T-helper 1 cell treated with Interleukin-12 subunit alpha and Interleukin-12 subunit beta and Interleukin-4 antibody, amounts not matched to agents 30 ng/mL and 1 ng/mL, for 36 hours (primary cell): ENCODE results near the gene CERCAM. TPM values are rescaled to one million over a fixed set of nuclear protein-coding genes. Genes with fewer than 3 reads are reported as not detected.
"Not testable (repeated sequence)": the region's sequence is repeated elsewhere in the genome, so short reads cannot be mapped to it uniquely, and the experiment has no call there.

Experiments
- intact Hi-C: fragments of 100-400 bp; cut with micrococcal nuclease; formaldehyde crosslinking; loops from one replicate; pipeline ENCODE4 v1.15.1; 2024
- total RNA-seq: library from RNA; stranded (reverse); gene quantifications from 2 replicates; pipeline ENCODE4 v1.2.3, GENCODE V29; 2022

The CERCAM gene
- total RNA-seq, 1 donor from 2014 or later: 0.88 TPM

- intact Hi-C loops: no loop called here
Measured at GRCh38 chr9:128416014-128416413, 4.6 kb upstream of the CERCAM start.

DNA sequence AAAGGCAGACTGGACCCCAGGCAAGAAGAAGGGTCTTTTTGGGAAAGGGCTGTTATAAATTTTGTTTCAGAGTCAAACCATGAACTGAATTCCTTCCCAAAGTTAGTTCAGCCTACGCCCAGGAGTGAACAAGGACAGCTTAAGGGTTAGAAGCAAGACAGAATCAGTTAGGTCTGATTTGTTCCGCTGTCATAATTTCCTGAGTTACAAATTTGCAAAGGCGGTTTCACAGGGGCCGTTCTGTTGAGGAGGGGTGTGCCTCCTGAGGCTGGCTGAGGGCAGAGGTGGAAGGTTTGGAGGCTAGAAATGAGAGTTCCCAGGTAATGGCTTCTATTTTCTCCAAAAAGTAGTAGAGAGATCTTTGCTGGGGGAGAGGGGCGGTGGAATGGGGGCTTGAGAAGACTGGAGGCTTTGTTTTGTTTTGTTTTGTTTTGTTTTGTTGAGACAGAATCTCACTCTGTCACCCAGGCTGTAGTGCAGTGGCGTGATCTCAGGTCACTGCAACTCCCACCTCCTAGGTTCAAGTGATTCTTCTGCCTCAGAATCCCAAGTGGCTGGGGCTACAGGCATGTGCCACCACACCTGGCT is 4.1 kb upstream of the CERCAM start:
- intact Hi-C loops: no loop called here

DNA sequence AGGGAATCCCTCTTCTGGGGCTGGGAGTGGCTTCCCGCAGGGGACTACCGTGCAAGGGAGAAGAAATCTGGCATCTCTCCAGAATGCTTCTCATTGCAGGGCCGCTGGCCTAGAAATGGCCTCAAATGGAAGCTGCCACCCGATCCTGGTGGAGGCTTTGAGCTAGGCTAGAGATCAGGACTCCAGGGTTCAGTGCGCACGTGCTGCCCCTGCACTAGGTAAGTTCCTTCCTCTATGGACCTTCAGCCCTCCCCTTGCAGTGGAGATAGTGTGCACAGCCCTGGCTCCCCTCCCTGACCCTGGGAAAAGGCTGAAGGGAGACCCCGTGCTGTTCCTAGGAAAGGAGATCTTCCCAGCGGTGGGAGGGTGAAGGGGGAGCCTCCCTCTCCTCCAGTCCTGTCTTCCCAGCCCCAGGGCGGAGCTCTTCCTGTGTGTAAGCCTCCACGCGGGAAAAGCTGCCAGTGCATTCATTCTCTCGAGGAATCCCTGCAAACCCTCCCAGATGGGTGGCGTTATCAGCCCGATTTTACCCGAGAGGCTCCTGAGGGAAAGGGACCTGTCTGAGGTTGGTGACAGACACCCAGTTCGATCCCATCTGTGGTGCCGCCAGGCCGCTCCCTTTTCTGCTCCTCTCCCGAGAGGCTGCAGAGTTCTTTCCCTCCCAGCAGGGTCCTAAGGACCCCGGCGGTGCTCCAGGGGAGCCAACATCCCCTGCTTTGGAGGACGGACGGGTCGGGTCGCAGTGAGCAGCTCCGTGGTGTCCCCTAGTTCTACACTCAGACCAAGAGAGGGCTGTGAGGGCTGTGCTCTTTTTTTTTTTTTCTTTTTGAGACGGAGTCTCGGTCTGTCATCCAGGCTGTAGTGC is 1.4 kb upstream of the CERCAM start:
- intact Hi-C loops: no loop called here

GRCh38 chr9:128420060-128420650 is 502 bp upstream of the CERCAM start:
- intact Hi-C loops: loop anchor here (1.0 to 2.0 kb wide), 4 partner anchors 37 to 125 kb away; partner anchors contain the start of genes ODF2 and URM1

- intact Hi-C loops: loop anchor here (2.0 kb wide), 3 partner anchors 35 to 59 kb away; partner anchors contain the start of genes ODF2 and URM1
Measured at GRCh38 chr9:128421482-128421996, 882 bp downstream of the CERCAM start.

DNA sequence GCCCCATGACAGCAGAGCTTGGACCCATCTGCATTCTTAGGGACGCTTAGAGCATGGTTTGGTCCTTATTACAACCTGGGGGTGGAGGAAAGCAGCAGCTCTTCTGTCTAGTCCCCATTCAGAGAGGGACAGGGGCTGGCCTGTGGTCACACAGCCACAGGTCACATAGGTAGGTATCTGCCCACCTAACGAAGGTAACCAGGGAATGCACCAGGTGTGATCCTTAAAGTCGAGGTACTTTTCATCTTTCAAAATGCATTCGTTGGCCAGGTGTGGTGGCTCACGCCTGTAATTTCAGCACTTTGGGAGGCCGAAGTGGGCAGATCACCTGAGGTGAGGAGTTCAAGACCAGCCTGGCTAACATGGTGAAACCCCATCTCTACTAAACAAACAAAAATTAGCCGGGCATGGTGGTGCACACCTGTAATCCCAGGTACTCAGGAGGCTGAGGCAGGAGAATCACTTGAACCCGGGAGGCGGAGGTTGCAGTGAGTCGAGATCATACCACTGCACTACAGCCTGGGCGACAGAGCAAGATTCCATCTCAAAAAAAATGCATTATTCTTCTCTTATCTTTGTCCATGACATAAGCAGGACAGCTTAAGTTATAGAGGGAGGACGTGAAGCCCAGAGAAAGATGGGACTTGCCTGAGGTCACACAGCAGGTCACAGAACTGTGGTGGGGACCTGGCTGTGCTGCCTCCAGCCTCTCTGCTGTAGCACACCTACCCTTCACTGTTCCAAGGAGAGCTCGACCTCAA is 1.5 kb downstream of the CERCAM start:
- intact Hi-C loops: not testable (repeated sequence)

DNA sequence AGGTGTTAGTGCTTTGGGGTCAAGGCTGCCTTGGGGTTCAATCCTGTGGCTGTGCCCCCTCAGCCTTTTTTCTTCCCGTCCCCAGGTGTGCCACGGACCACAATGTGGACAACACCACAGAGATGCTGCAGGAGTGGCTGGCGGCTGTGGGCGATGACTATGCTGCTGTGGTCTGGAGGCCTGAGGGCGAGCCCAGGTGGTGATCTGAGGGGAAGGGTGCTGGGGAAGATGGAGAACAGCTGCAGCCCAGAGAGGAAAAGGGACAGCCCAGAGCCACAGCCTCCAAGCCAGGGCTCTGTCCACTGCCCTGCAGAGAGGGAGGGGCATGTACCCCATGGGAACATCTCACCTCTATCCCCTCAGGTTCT is 2.1 kb downstream of the CERCAM start:
- intact Hi-C loops: no loop called here

GRCh38 chr9:128423356-128423755 is 2.7 kb downstream of the CERCAM start:
- intact Hi-C loops: not testable (repeated sequence)

DNA sequence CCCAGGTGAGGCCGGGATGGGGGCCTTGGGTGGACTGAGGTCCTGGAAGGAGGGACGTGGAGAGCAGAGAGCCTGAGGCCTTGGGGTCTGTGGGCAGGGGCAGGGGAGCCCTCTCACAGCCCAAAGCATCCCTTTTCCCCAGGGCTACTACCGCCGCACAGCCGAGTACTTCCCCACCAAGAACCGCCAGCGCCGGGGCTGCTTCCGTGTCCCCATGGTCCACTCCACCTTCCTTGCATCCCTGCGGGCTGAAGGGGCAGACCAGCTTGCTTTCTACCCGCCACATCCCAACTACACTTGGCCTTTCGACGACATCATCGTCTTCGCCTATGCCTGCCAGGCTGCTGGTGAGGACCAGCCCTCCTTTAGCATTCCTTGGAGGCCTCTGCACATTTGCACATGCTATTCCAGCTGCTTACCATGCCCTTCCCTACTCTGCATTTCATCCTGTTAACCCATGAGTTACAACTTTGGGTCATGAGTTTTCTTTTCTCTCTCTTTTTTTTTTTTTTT is 3.7 kb downstream of the CERCAM start:
- intact Hi-C loops: no loop called here

DNA sequence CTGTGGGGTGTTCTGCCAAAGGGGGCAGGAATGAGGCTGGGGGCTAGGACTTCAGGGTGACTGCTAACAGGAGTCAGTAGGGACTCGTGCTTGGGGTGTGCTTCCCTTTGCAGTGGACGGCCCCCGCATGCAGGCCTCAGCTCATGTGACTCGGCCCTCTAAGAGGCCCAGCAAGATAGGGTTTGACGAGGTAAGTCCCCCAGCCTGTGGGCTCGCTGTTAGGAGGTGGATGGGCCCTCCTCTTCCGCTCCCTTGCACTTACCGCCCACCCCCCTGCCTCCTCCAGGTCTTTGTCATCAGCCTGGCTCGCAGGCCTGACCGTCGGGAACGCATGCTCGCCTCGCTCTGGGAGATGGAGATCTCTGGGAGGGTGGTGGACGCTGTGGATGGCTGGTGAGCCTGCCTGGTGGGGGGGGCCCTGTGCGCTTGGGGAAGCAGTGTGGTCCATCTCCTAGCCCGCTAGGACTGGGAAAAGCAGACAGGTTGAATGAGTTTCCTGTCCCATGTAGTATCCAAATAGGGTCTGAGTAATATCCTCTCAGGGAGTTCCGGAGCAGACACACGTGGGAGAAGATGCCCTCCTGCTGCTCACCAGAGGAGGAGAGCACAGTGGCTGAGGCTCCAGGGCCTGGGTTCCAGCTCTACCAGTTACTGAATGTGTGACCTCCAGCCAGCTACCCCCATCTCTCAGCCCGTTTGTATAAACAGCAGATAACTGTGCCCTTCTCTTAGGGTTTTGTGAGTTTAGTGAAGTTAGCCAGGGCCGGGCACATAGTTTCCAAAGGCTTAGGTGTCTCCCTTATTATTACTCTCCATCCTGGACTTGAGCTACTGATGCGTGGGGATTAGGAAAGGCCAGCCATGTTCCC is 8.2 kb downstream of the CERCAM start:
- intact Hi-C loops: no loop called here

- intact Hi-C loops: no loop called here
Measured at GRCh38 chr9:128429513-128430086, 8.9 kb downstream of the CERCAM start.

- intact Hi-C loops: no loop called here
Measured at GRCh38 chr9:128431207-128431606, 10.6 kb downstream of the CERCAM start.

DNA sequence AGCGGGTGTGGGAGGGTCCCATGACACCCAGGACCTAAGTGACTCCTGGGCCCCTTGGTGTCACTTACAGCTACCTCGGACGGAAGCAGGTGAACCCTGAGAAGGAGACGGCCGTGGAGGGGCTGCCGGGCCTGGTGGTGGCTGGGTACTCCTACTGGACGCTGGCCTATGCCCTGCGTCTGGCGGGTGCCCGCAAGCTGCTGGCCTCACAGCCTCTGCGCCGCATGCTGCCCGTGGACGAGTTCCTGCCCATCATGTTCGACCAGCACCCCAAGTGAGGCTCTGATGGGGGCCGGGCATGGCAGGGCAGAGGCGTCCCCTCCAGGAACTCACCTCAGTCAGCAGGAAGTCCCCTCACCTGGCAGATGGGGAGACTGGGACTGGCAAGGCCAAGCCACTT is 13.7 kb downstream of the CERCAM start:
- intact Hi-C loops: no loop called here

DNA sequence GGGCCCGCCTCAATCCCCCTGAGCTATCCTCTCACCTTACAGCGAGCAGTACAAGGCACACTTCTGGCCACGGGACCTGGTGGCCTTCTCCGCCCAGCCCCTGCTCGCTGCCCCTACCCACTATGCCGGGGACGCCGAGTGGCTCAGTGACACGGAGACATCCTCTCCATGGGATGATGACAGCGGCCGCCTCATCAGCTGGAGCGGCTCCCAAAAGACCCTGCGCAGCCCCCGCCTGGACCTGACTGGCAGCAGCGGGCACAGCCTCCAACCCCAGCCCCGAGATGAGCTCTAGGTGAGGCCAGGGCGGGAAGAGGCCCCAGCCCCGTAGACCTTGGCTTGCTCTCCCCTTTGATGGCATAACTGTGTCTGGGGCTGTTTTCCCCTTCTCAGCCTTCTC is 15.0 kb downstream of the CERCAM start:
- intact Hi-C loops: loop anchor here (5.0 kb wide), 1 partner anchor 73 kb away; no protein-coding TSS in a partner anchor

DNA sequence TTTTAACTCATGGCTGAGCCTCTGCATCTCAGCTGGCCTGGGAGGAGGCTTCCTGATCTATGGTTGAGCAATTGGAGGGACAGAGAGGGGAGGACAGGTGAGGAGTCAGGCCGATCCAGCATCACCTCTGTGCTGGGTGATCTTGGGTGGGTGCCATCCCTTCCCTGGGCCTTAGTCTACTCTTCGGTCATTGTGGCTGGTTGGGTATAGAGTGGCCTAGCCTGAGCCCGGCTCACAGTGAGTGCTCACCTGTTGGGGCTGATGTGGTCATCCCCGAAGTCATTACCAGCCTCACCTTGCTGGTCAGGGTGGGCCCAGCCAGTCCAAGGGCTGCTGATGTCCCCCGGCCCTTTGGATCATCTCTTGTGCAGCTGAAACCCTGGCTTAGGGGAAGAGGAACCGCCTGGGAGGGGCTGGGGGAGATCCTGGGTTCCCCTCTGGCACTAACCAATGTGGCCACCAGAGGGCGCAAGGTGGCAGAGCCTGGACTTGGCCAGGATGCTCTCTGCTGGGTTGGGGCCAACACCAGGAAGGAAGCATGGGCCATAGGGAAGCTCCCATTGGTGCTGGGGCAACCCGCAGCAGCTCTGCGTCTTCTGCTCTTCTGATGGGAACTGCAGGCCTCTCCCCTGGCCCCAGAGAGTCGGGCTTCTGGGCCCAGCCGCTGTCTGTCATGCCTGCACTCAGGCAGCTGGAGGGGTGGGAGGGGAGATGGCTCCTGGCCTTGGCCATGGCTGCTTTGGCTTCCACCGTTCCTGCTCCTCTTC is 17.9 kb downstream of the CERCAM start:
- intact Hi-C loops: loop anchor here (1.0 to 5.0 kb wide), 5 partner anchors 18 to 149 kb away; partner anchors contain the start of gene ODF2

- intact Hi-C loops: loop anchor here (5.0 kb wide), 1 partner anchor 77 kb away; no protein-coding TSS in a partner anchor
Measured at GRCh38 chr9:128439273-128439672, 18.6 kb downstream of the CERCAM start.

GRCh38 chr9:128442150-128442549 is 21.5 kb downstream of the CERCAM start:
- intact Hi-C loops: no loop called here

GRCh38 chr9:128446505-128446904 is 25.8 kb downstream of the CERCAM start:
- intact Hi-C loops: not testable (repeated sequence)

DNA sequence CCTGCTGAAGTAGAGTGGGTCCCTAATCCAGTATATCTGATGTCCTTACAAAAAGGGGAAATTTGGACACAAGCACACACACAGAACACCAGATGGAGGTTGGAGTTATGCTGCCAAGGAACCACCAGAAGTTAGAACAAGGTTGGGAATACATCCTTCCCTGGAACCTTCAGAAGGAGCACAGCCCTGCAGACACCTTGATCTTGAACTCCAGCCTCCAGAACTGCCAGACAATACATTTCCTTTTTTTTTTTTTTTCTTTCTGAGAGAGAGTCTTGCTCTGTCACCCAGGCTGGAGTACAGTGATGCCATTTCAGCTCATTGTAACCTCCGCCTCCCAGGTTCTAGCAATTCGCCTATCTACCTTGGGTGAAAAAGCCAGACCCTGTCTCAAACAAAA is 28.1 kb downstream of the CERCAM start:
- intact Hi-C loops: no loop called here
